Endothelial cell of hepatic sinusoid (primary cell): Measurements from ENCODE around the gene SLAMF6.

ENCODE experiments used
- in situ Hi-C: cut with HindIII; loops from 2 replicates; pipeline ENCODE4 v1.10.0; 2017; ENCODE audit warnings: low sequenced_read_pairs

SLAMF6 gene

GRCh38 chr1:160437432-160438316, 85.4 kb downstream of the SLAMF6 start:
- in situ Hi-C loops: no loop called here

- in situ Hi-C loops: no loop called here
These were observed 86.1 kb downstream of the SLAMF6 start for GRCh38 chr1:160436966-160437365.
